Liver (tissue), 9 donors: ENCODE measurements around the gene ALDH1L1. TPM values are rescaled to one million over a fixed set of nuclear protein-coding genes. Genes with fewer than 3 reads are reported as not detected.

Experiments
- DNase-seq: peaks from one replicate; pipeline ENCODE4 v3.0.0-alpha.2; 2017; ENCODE audit warnings: low spot score
- H3K27ac ChIP-seq, 2 donors: one replicate each; pipeline ENCODE4 v1.7.0; 2013; ENCODE audit warnings: inconsistent platforms in 2 of 2, low read length in 2 of 2, control low read depth in 1 of 2, low read depth in 1 of 2, mild to moderate bottlenecking in 1 of 2
- H3K27me3 ChIP-seq, 4 donors: one replicate each; pipeline versions ENCODE4 v1.6.1 to v1.7.0; 2013; ENCODE audit warnings: low read length in 3 of 4, inconsistent platforms in 1 of 4, mild to moderate bottlenecking in 1 of 4, moderate library complexity in 1 of 4; ENCODE audit not compliant: control insufficient read depth in 4 of 4, insufficient read depth in 4 of 4
- H3K36me3 ChIP-seq, 4 donors: one replicate each; pipeline versions ENCODE4 v1.6.1 to v1.7.0; 2013; ENCODE audit warnings: low read length in 3 of 4, mild to moderate bottlenecking in 3 of 4, low read depth in 1 of 4, moderate library complexity in 1 of 4; ENCODE audit not compliant: control insufficient read depth in 4 of 4, insufficient read depth in 3 of 4
- H3K4me1 ChIP-seq, 4 donors: one replicate each; pipeline versions ENCODE4 v1.6.1 to v1.7.0; 2013; ENCODE audit warnings: low read length in 3 of 4, mild to moderate bottlenecking in 3 of 4, moderate library complexity in 1 of 4; ENCODE audit not compliant: control insufficient read depth in 4 of 4, insufficient read depth in 4 of 4
- H3K4me3 ChIP-seq, 3 donors: one replicate each; pipeline versions ENCODE4 v1.6.1 to v1.7.0; 2013; ENCODE audit warnings: low read length in 3 of 3, control low read depth in 1 of 3, low read depth in 1 of 3, mild to moderate bottlenecking in 1 of 3
- H3K9ac ChIP-seq, 2 donors: one replicate each; pipeline ENCODE4 v1.7.0; 2013; ENCODE audit warnings: low read length in 2 of 2, mild to moderate bottlenecking in 2 of 2, moderate library complexity in 2 of 2, control low read depth in 1 of 2, low read depth in 1 of 2
- H3K9me3 ChIP-seq, 4 donors: one replicate each; pipeline versions ENCODE4 v1.6.1 to v1.7.0; 2013; ENCODE audit warnings: low read length in 3 of 4; ENCODE audit not compliant: control insufficient read depth in 4 of 4
- EGR1 ChIP-seq, 2 donors: IDR thresholded peaks; 2 replicates each; pipeline ENCODE4 v1.6.1; 2016 to 2018; ENCODE audit warnings: antibody characterized with exemption in 2 of 2, low read depth in 2 of 2
- FOXA1 ChIP-seq: IDR thresholded peaks from 2 replicates; pipeline ENCODE4 v1.6.1; 2016; ENCODE audit warnings: antibody characterized with exemption
- GABPA ChIP-seq, 2 donors: IDR thresholded peaks in 1 of 2; conservative IDR thresholded peaks in 1 of 2; 2 replicates each; pipeline ENCODE4 v1.6.1; 2016; ENCODE audit warnings: antibody characterized with exemption in 2 of 2, mild to moderate bottlenecking in 1 of 2, moderate library complexity in 1 of 2
- HNF4A ChIP-seq, 2 donors: conservative IDR thresholded peaks; 2 replicates each; pipeline ENCODE4 v1.6.1; 2016; ENCODE audit warnings: antibody characterized with exemption in 2 of 2, mild to moderate bottlenecking in 2 of 2
- RAD21 ChIP-seq, 2 donors: IDR thresholded peaks; 2 replicates each; pipeline ENCODE4 v1.6.1; 2016; ENCODE audit warnings: antibody characterized with exemption in 2 of 2, mild to moderate bottlenecking in 2 of 2
- RXRA ChIP-seq, 2 donors: IDR thresholded peaks; 2 replicates each; pipeline ENCODE4 v1.6.1; 2017 to 2018; ENCODE audit warnings: antibody characterized with exemption in 2 of 2, mild to moderate bottlenecking in 1 of 2
- SP1 ChIP-seq: IDR thresholded peaks from 2 replicates; pipeline ENCODE4 v1.6.1; 2018; ENCODE audit warnings: antibody characterized with exemption, mild to moderate bottlenecking
- YY1 ChIP-seq: IDR thresholded peaks from 2 replicates; pipeline ENCODE4 v1.6.1; 2016; ENCODE audit warnings: antibody characterized with exemption, mild to moderate bottlenecking
- WGBS: extraction: QIAGEN DNeasy Blood & Tissue Kit; methylation state at CpG from one replicate; pipeline ENCODE4 v1.1.7; 2013; 5-methylcytosine and 5-hydroxymethylcytosine counted together
- polyA plus RNA-seq, 2 donors: library from polyadenylated mRNA; stranded (reverse) in 1 of 2; unstranded in 1 of 2; fragments of 200-250 nt in 1 of 2; fragments of >200 nt in 1 of 2; fragmentation: Nextera tagmentation in 1 of 2; extraction: Ambion mirVana in 1 of 2; gene quantifications; one replicate each; pipeline versions ENCODE4 v1.2.1 to v1.2.3, GENCODE V29; 2013 to 2015
- total RNA-seq, 2 donors: library from RNA; depleted of rRNA; stranded (reverse); fragments of >200 nt; gene quantifications; one replicate each; pipeline ENCODE4 v1.2.3, GENCODE V29; 2014
- TF ChIP-seq, protein P1 (sequence below): fragments of 150-350 bp; IDR thresholded peaks from 2 replicates; pipeline ENCODE4 v1.5.1; 2017; ENCODE audit warnings: improper control_type of control experiment, low read depth, low read length; ENCODE audit not compliant: missing input control
- TF ChIP-seq, protein P2 (sequence below): IDR thresholded peaks from 2 replicates; pipeline ENCODE4 v1.6.1; 2016; ENCODE audit warnings: antibody characterized with exemption
- TF ChIP-seq, protein P3 (sequence below): IDR thresholded peaks from 2 replicates; pipeline ENCODE4 v1.6.1; 2016; ENCODE audit warnings: antibody characterized with exemption, mild to moderate bottlenecking
- TF ChIP-seq, protein P4 (sequence below): IDR thresholded peaks from 2 replicates; pipeline ENCODE4 v1.6.1; 2016; ENCODE audit warnings: antibody characterized with exemption
- TF ChIP-seq, protein P5 (sequence below): IDR thresholded peaks from 2 replicates; pipeline ENCODE4 v1.6.1; 2016; ENCODE audit warnings: antibody characterized with exemption
- donor health status: healthy.
- donor health status: healthy.
- donor health status: healthy.
- donor health status: healthy.
- donor health status: healthy.

ALDH1L1 gene
- total and polyA plus RNA-seq, 4 donors = 46.7 to 234 (median 147) TPM

DNA sequence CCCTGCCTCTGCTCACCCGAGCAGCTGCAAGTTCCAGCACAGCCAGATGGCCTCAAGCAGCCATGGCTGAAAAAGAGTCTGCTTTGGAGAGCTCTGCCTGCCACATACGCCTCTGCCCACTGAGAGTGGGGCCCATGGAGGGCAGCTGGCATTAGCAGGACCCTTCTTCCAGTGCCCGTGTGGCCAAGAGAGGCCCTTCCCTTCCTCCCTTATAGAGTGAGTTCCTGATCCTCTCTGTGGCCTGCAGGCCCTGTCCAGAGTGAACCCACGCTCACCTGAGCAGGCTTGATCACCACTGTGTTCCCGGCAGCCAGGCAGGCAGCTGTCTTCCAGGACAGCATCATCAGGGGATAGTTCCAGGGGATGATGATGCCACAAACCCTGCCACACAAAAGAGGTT lies 55.0 kb downstream of the ALDH1L1 start:
- Histone ChIP-seq H3K36me3 (peaks cover 2 to 52% (median 36%) of the 10 kb centered on the region in 4 donors), H3K27me3 (no peaks in the 10 kb centered on the region), H3K9ac (no peak overlapping the region), H3K4me1 (peaks cover 0 to 4% (median 0%) of the 10 kb centered on the region in 4 donors), H3K27ac (no peak overlapping the region), H3K4me3 (no peak overlapping the region), H3K9me3 (no peaks in the 10 kb centered on the region)
- TF ChIP-seq HNF4A (conservative IDR thresholded peaks at IDR 0.05) = no peak
- no peak for TF ChIP-seq RXRA (IDR thresholded peaks at IDR 0.05)
- TF ChIP-seq, protein P1, sequence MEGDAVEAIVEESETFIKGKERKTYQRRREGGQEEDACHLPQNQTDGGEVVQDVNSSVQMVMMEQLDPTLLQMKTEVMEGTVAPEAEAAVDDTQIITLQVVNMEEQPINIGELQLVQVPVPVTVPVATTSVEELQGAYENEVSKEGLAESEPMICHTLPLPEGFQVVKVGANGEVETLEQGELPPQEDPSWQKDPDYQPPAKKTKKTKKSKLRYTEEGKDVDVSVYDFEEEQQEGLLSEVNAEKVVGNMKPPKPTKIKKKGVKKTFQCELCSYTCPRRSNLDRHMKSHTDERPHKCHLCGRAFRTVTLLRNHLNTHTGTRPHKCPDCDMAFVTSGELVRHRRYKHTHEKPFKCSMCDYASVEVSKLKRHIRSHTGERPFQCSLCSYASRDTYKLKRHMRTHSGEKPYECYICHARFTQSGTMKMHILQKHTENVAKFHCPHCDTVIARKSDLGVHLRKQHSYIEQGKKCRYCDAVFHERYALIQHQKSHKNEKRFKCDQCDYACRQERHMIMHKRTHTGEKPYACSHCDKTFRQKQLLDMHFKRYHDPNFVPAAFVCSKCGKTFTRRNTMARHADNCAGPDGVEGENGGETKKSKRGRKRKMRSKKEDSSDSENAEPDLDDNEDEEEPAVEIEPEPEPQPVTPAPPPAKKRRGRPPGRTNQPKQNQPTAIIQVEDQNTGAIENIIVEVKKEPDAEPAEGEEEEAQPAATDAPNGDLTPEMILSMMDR = no peak
- no peak for TF ChIP-seq FOXA1
- TF ChIP-seq EGR1 (IDR thresholded peaks at IDR 0.05; ENCODE audit: low read depth in 2 of 2) = no peak
- TF ChIP-seq, protein P2, sequence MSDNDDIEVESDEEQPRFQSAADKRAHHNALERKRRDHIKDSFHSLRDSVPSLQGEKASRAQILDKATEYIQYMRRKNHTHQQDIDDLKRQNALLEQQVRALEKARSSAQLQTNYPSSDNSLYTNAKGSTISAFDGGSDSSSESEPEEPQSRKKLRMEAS = no peak
- no peak for TF ChIP-seq YY1
- no peak for TF ChIP-seq SP1
- WGBS = 92% methylated on average over 5 of the region's 5 CpGs
- peak; percentile 22 for DNase-seq

DNA sequence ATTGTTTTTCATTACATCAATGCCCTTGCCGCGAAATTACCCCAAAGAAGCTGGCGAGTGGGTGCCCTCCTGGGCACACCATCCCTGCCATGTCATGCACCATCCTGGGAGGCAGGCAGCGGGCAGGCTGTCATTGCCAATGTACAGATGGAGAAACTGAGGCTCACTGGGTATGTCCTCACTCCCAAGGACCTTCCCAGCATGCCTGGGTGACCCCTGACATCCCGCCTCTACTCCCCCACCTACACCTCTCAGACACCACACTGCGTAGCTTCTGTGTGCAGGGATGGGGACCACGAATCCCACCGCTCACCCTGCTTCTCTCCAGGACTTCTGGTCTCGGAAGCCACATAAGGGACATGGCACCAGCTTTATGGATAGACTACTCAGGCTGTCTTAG lies 55.5 kb downstream of the ALDH1L1 start:
- no peak for DNase-seq
- 83% methylated on average over 9 of the region's 9 CpGs for WGBS
- H3K27ac ChIP-seq = no peak overlapping the region
- no peaks in the 10 kb centered on the region for H3K9me3 ChIP-seq
- no peak overlapping the region for H3K4me3 ChIP-seq
- TF ChIP-seq GABPA (IDR thresholded peaks at IDR 0.05 in 1 of 2, conservative IDR thresholded peaks at IDR 0.05 in 1 of 2) = no peak
- TF ChIP-seq FOXA1 = no peak
- TF ChIP-seq, protein P3, sequence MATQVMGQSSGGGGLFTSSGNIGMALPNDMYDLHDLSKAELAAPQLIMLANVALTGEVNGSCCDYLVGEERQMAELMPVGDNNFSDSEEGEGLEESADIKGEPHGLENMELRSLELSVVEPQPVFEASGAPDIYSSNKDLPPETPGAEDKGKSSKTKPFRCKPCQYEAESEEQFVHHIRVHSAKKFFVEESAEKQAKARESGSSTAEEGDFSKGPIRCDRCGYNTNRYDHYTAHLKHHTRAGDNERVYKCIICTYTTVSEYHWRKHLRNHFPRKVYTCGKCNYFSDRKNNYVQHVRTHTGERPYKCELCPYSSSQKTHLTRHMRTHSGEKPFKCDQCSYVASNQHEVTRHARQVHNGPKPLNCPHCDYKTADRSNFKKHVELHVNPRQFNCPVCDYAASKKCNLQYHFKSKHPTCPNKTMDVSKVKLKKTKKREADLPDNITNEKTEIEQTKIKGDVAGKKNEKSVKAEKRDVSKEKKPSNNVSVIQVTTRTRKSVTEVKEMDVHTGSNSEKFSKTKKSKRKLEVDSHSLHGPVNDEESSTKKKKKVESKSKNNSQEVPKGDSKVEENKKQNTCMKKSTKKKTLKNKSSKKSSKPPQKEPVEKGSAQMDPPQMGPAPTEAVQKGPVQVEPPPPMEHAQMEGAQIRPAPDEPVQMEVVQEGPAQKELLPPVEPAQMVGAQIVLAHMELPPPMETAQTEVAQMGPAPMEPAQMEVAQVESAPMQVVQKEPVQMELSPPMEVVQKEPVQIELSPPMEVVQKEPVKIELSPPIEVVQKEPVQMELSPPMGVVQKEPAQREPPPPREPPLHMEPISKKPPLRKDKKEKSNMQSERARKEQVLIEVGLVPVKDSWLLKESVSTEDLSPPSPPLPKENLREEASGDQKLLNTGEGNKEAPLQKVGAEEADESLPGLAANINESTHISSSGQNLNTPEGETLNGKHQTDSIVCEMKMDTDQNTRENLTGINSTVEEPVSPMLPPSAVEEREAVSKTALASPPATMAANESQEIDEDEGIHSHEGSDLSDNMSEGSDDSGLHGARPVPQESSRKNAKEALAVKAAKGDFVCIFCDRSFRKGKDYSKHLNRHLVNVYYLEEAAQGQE = no peak
- H3K9ac ChIP-seq = no peak overlapping the region
- H3K27me3 ChIP-seq = no peaks in the 10 kb centered on the region
- peaks cover 3 to 50% (median 35%) of the 10 kb centered on the region in 4 donors for H3K36me3 ChIP-seq
- H3K4me1 ChIP-seq = peaks cover 0 to 4% (median 0%) of the 10 kb centered on the region in 4 donors

DNA sequence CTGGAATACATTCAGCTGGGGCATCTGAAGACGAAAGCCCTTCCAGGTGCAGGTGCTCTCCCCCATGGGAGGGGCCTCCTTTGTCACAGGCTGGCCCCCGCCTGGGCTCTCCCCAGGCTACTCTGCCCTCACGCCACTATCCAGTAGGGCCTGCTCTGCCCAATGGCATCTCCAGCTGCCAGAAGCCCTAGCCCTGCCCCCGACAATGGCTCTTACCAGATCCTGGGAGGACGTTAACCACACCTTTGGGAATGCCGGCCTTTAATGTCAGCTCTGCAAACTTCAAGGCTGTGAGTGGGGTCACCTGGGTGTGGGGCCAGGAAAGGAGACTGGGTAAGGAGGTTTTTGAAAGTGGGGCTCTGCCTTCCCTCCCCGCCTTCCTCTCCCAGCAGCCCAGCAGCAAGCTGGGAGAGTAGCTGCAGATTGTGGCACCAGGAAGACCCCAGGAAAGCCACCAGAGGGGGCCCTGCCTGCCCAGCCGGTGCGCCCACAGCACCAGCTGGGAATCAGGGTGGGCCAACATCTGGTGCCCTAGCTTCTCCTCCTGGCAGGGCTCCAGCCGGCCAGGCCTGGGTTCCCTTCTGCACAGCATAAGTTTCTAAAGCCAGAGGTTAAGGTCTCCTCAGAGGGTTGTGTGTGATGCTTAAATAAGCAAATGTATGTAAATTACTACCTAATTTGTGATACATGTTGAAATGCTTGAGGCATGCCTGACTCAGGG lies 56.1 kb downstream of the ALDH1L1 start:
- WGBS = 77% methylated on average over 10 of the region's 10 CpGs
- peaks cover 0 to under 1% (median 0%) of the 10 kb centered on the region in 4 donors for H3K4me1 ChIP-seq
- H3K27ac ChIP-seq = no peak overlapping the region
- no peak overlapping the region for H3K9ac ChIP-seq
- peaks cover 6 to 50% (median 33%) of the 10 kb centered on the region in 4 donors for H3K36me3 ChIP-seq
- H3K4me3 ChIP-seq = no peak overlapping the region
- no peak for TF ChIP-seq RXRA (IDR thresholded peaks at IDR 0.05)
- TF ChIP-seq YY1 = no peak
- TF ChIP-seq, protein P2 = no peak
- no peak for TF ChIP-seq HNF4A (conservative IDR thresholded peaks at IDR 0.05)
- TF ChIP-seq, protein P4, sequence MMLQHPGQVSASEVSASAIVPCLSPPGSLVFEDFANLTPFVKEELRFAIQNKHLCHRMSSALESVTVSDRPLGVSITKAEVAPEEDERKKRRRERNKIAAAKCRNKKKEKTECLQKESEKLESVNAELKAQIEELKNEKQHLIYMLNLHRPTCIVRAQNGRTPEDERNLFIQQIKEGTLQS = no peak
- TF ChIP-seq, protein P5, sequence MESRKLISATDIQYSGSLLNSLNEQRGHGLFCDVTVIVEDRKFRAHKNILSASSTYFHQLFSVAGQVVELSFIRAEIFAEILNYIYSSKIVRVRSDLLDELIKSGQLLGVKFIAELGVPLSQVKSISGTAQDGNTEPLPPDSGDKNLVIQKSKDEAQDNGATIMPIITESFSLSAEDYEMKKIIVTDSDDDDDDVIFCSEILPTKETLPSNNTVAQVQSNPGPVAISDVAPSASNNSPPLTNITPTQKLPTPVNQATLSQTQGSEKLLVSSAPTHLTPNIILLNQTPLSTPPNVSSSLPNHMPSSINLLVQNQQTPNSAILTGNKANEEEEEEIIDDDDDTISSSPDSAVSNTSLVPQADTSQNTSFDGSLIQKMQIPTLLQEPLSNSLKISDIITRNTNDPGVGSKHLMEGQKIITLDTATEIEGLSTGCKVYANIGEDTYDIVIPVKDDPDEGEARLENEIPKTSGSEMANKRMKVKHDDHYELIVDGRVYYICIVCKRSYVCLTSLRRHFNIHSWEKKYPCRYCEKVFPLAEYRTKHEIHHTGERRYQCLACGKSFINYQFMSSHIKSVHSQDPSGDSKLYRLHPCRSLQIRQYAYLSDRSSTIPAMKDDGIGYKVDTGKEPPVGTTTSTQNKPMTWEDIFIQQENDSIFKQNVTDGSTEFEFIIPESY = no peak
- no peak for TF ChIP-seq GABPA (IDR thresholded peaks at IDR 0.05 in 1 of 2, conservative IDR thresholded peaks at IDR 0.05 in 1 of 2)
- TF ChIP-seq FOXA1 = no peak
- no peak for TF ChIP-seq RAD21 (IDR thresholded peaks at IDR 0.05)
- H3K9me3 ChIP-seq = no peaks in the 10 kb centered on the region
- peak; percentile 30 for DNase-seq
- H3K27me3 ChIP-seq = no peaks in the 10 kb centered on the region
